ENCODE results near the gene SLC25A47. TPM values are rescaled to one million over a fixed set of nuclear protein-coding genes. Genes with fewer than 3 reads are reported as not detected.

The SLC25A47 gene
- total RNA-seq, 1 experiment from 2014 or later = not detected

GRCh38 chr14:100375963-100376735 lies 53.0 kb downstream of the SLC25A47 start, which contains the start of gene WDR25:
Gene WDR25 (plus strand): TSS chr14:100376485.
- intact Hi-C loops (cut with micrococcal nuclease; ENCODE audit: unreplicated experiment) = loop anchor here (1.0 to 5.0 kb wide), 3 partner anchors 105 to 184 kb away; no protein-coding TSS in a partner anchor
- peak within 1 kb of the TSS; percentile 90 for H3K4me3 ChIP-seq (ENCODE audit: low read depth, low read length)
- ChIA-PET CTCF (interaction anchor here (1.0 to 1.8 kb wide), 2 partner anchors 67 to 270 kb away, joined by 3 to 6 read pairs; no protein-coding TSS in a partner anchor), POLR2A (interaction anchor here (0.6 kb wide), 1 partner anchor 161 kb away, joined by 6 read pairs; no protein-coding TSS in a partner anchor)
- H3K36me3 Mint-ChIP-seq (ENCODE audit: insufficient read depth, unreplicated experiment) = peaks cover 21% of the 10 kb centered on the region
- H3K4me1 Mint-ChIP-seq (ENCODE audit: low read depth, unreplicated experiment) = peaks cover 22% of the 10 kb centered on the region
- peak; percentile 92 to 96 for DNase-seq
- no peaks in the 10 kb centered on the region for H3K27me3 Mint-ChIP-seq (ENCODE audit: insufficient read depth, unreplicated experiment)
- no peaks in the 10 kb centered on the region for H3K36me3 ChIP-seq (ENCODE audit: control insufficient read depth, insufficient read depth, low read length)
- H3K9me3 ChIP-seq = no peaks in the 10 kb centered on the region
- H3K4me1 ChIP-seq = no peaks in the 10 kb centered on the region
- no peaks in the 10 kb centered on the region for H3K9me3 Mint-ChIP-seq (ENCODE audit: unreplicated experiment)
- no TSS peak for BruUV-seq (replicated peaks)
- H3K27ac Mint-ChIP-seq (ENCODE audit: unreplicated experiment) = peak within 1 kb of the TSS; percentile 77
- TF ChIP-seq CTCF (IDR thresholded peaks at IDR 0.05; ENCODE audit: insufficient read depth in 1 of 2, low read depth in 1 of 2, low read length in 1 of 2, severe bottlenecking in 1 of 2, unreplicated experiment in 1 of 2) = no peak
- H3K4me3 Mint-ChIP-seq (ENCODE audit: unreplicated experiment) = peak within 1 kb of the TSS; percentile 83
- no peaks in the 10 kb centered on the region for H3K27me3 ChIP-seq (replicated peaks; ENCODE audit: control insufficient read depth, insufficient read depth, low read length)

- peak overlapping the region; percentile 77 for H3K27ac Mint-ChIP-seq (ENCODE audit: unreplicated experiment)
- CTCF ChIA-PET = interaction anchor here (1.0 to 1.8 kb wide), 3 partner anchors 45 to 269 kb away, joined by 3 to 6 read pairs (median 3); no protein-coding TSS in a partner anchor
- H3K4me3 Mint-ChIP-seq (ENCODE audit: unreplicated experiment) = peak overlapping the region; percentile 83
- H3K4me3 ChIP-seq (ENCODE audit: low read depth, low read length) = peak overlapping the region; percentile 63
- peak; percentile 53 to 56 for DNase-seq
- no peaks in the 10 kb centered on the region for H3K27me3 Mint-ChIP-seq (ENCODE audit: insufficient read depth, unreplicated experiment)
- intact Hi-C loops (cut with micrococcal nuclease; ENCODE audit: unreplicated experiment) = loop anchor here (1.0 to 5.0 kb wide), 5 partner anchors 73 to 184 kb away; no protein-coding TSS in a partner anchor
- peaks cover 18% of the 10 kb centered on the region for H3K36me3 Mint-ChIP-seq (ENCODE audit: insufficient read depth, unreplicated experiment)
- H3K36me3 ChIP-seq (ENCODE audit: control insufficient read depth, insufficient read depth, low read length) = no peaks in the 10 kb centered on the region
- no peaks in the 10 kb centered on the region for H3K9me3 ChIP-seq
- H3K4me1 Mint-ChIP-seq (ENCODE audit: low read depth, unreplicated experiment) = peaks cover 21% of the 10 kb centered on the region
- BruUV-seq (replicated peaks) = TSS peak; percentile 74
- no peaks in the 10 kb centered on the region for H3K27me3 ChIP-seq (replicated peaks; ENCODE audit: control insufficient read depth, insufficient read depth, low read length)
- no peaks in the 10 kb centered on the region for H3K9me3 Mint-ChIP-seq (ENCODE audit: unreplicated experiment)
- H3K4me1 ChIP-seq = no peaks in the 10 kb centered on the region
- TF ChIP-seq CTCF (IDR thresholded peaks at IDR 0.05; ENCODE audit: insufficient read depth in 1 of 2, low read depth in 1 of 2, low read length in 1 of 2, severe bottlenecking in 1 of 2, unreplicated experiment in 1 of 2) = no peak
- POLR2A ChIA-PET = no interaction called here
Measured at GRCh38 chr14:100376751-100377171, 53.6 kb downstream of the SLC25A47 start.

Small RNA genes within 50 kb of the gene (microRNA-seq; reads per million reads assigned to microRNA genes)
- gene MIR345 (110 reads per million, percentile 72 among the genes with 10 or more reads in this experiment), gene MIR6764 (not detected)

Other genes starting within 250 kb of the SLC25A47 start
- gene DEGS2, start 163.7 kb upstream of the SLC25A47 start, total RNA-seq (2022) = 3.8 and 5.1 TPM in 2 replicates
- gene YY1, start 84.2 kb upstream of the SLC25A47 start, total RNA-seq (2022) = 91.0 and 94.1 TPM in 2 replicates
- gene SLC25A29, start 16.9 kb upstream of the SLC25A47 start, total RNA-seq (2022) = 28.5 and 29.9 TPM in 2 replicates
- gene WDR25, start 53.1 kb downstream of the SLC25A47 start, total RNA-seq (2022) = 4.7 and 4.8 TPM in 2 replicates